GM12878 (cell line): Measurements from ENCODE around the gene OTUD4. TPM values are rescaled to one million over a fixed set of nuclear protein-coding genes. Genes with fewer than 3 reads are reported as not detected.

Experiments
- ATAC-seq: fragments of 200-7000 bp; cut with Tn5 transposase; 3 replicates; pipeline ENCODE4 v1.9.1; 2020; ENCODE audit warnings: mild to moderate bottlenecking, moderate library complexity
- BruUV-seq: library from RNA; stranded (reverse); fragments of 400-500 nt; replicated peaks from 2 replicates; lab custom pipeline; 2021; lab: Mats Ljungman, UMichigan
- CTCF ChIA-PET: fragments of 300-600 bp; sonication (Branson Sonifier 250); formaldehyde crosslinking; extraction: SDS; loops from one replicate; lab custom pipeline; 2021; ENCODE audit warnings: inconsistent platforms; lab: Yijun Ruan, JAX
- POLR2A ChIA-PET: fragments of 350-600 bp; formaldehyde crosslinking; extraction: SDS; loops from one replicate; lab custom pipeline; 2021; ENCODE audit warnings: inconsistent platforms; lab: Charles Lee
- RAD21 ChIA-PET: fragments of 300-600 bp; sonication (Branson Sonifier 250); formaldehyde crosslinking; loops from one replicate; lab custom pipeline; 2023; ENCODE audit warnings: antibody characterized with exemption; ENCODE audit not compliant: unreplicated experiment; lab: Charles Lee
- SMC1A ChIA-PET: fragments of 300-600 bp; sonication (Branson Sonifier 250); formaldehyde crosslinking; loops from one replicate; lab custom pipeline; 2023; ENCODE audit not compliant: unreplicated experiment, uncharacterized antibody; lab: Charles Lee
- DNase-seq: peaks from one replicate; pipeline ENCODE4 v3.0.0-alpha.2; 2011; ENCODE audit warnings: low read depth, low spot score
- FAIRE-seq: peaks from 3 replicates; lab custom pipeline; 2011; peaks lifted over from hg19 to GRCh38; lab: Jason Lieb, UNC
- H2AFZ ChIP-seq: 2 replicates; pipeline ENCODE4 v1.6.0; 2011; ENCODE audit warnings: low read depth, low read length, control low read depth; ENCODE audit not compliant: control insufficient read depth
- H3K27ac ChIP-seq: 2 replicates; pipeline ENCODE4 v1.5.1; 2011; ENCODE audit warnings: control low read depth; ENCODE audit not compliant: control insufficient read depth, insufficient read depth
- H3K27me3 ChIP-seq, 2 experiments: replicated peaks in 1 of 2; 2 replicates each; pipeline versions ENCODE4 v1.6.0 to v1.6.1; 2011; ENCODE audit warnings: low read length in 1 of 2; ENCODE audit not compliant: control insufficient read depth in 2 of 2, insufficient read depth in 2 of 2
- H3K36me3 ChIP-seq, 2 experiments: 2 replicates each; pipeline ENCODE4 v1.5.1; 2011; ENCODE audit warnings: low read length in 1 of 2; ENCODE audit not compliant: control insufficient read depth in 2 of 2, insufficient read depth in 2 of 2
- H3K4me1 ChIP-seq: 2 replicates; pipeline ENCODE4 v1.6.1; 2011; ENCODE audit warnings: mild to moderate bottlenecking, low read length, moderate library complexity, mixed read lengths; ENCODE audit not compliant: control insufficient read depth, insufficient read depth
- H3K4me2 ChIP-seq: 2 replicates; pipeline ENCODE4 v1.6.0; 2011; ENCODE audit warnings: control low read depth; ENCODE audit not compliant: control insufficient read depth, insufficient read depth
- H3K4me3 ChIP-seq: fragments of 200-600 bp; sonication (generic); 2 replicates; pipeline ENCODE4 v1.5.1; 2016
- H3K79me2 ChIP-seq: 2 replicates; pipeline ENCODE4 v1.6.0; 2011; ENCODE audit warnings: low read length; ENCODE audit not compliant: control insufficient read depth, insufficient read depth
- H3K9ac ChIP-seq: 2 replicates; pipeline ENCODE4 v1.8.0; 2011; ENCODE audit warnings: low read length, control low read depth, mixed read lengths; ENCODE audit not compliant: control insufficient read depth, insufficient read depth
- H3K9me3 ChIP-seq: replicated peaks from 3 replicates; pipeline ENCODE4 v1.5.1; 2011; ENCODE audit warnings: mild to moderate bottlenecking, low read length; ENCODE audit not compliant: control insufficient read depth, insufficient read depth
- H4K20me1 ChIP-seq: 2 replicates; pipeline ENCODE4 v1.6.0; 2011; ENCODE audit not compliant: control insufficient read depth, insufficient read depth
- EED ChIP-seq: sonication (generic); IDR thresholded peaks from 2 replicates; pipeline ENCODE4 v1.6.1; 2016; ENCODE audit warnings: antibody characterized with exemption, low read depth
- ESRRA ChIP-seq: IDR thresholded peaks from 2 replicates; pipeline ENCODE4 v1.6.1; 2012; ENCODE audit warnings: mild to moderate bottlenecking, low read length, improper control_type of control experiment
- IKZF2 ChIP-seq, 2 experiments: fragments of 450-650 bp; IDR thresholded peaks; 2 replicates each; pipeline ENCODE4 v1.6.1; 2017; ENCODE audit warnings: mild to moderate bottlenecking in 2 of 2, moderate library complexity in 2 of 2
- KAT2A ChIP-seq: conservative IDR thresholded peaks from 2 replicates; pipeline ENCODE4 v1.6.1; 2011; ENCODE audit warnings: low read depth, low read length; ENCODE audit not compliant: control insufficient read depth
- RAD51 ChIP-seq: fragments of 450-650 bp; IDR thresholded peaks from 2 replicates; pipeline ENCODE4 v1.6.1; 2016; ENCODE audit warnings: moderate library complexity, mild to moderate bottlenecking, inconsistent platforms
- RELB ChIP-seq: fragments of 450-650 bp; IDR thresholded peaks from 2 replicates; pipeline ENCODE4 v1.6.1; 2017; ENCODE audit warnings: low read depth, mild to moderate bottlenecking, moderate library complexity
- SIN3A ChIP-seq: IDR thresholded peaks from 2 replicates; pipeline ENCODE4 v1.6.1; 2012; ENCODE audit warnings: low read depth, low read length, improper control_type of control experiment
- SPI1 ChIP-seq: IDR thresholded peaks from 2 replicates; pipeline ENCODE4 v1.6.1; 2011; ENCODE audit warnings: low read depth, mild to moderate bottlenecking, low read length, moderate library complexity, borderline replicate concordance; ENCODE audit not compliant: insufficient read depth
- TAF1 ChIP-seq: IDR thresholded peaks from 2 replicates; pipeline ENCODE4 v1.6.1; 2011; ENCODE audit warnings: mild to moderate bottlenecking, low read depth, low read length, borderline replicate concordance
- ZNF384 ChIP-seq: IDR thresholded peaks from 2 replicates; pipeline ENCODE4 v1.6.1; 2012; ENCODE audit warnings: low read depth, mild to moderate bottlenecking, low read length, improper control_type of control experiment, borderline replicate concordance
- WGBS: methylation state at CpG from one replicate; pipeline ENCODE4 v1.1.6; 2016; ENCODE audit warnings: low lambda C conversion rate; ENCODE audit not compliant: insufficient replicate concordance, insufficient coverage; ENCODE audit errors: missing lambda C conversion rate; 5-methylcytosine and 5-hydroxymethylcytosine counted together
- in situ Hi-C: fragments of 300-500 bp; cut with MboI; formaldehyde crosslinking; loops from 9 replicates; pipeline ENCODE4 v1.14.3; 2018; ENCODE audit warnings: mixed read lengths
- intact Hi-C: fragments of 100-400 bp; cut with micrococcal nuclease; formaldehyde crosslinking; loops from one replicate; pipeline ENCODE4 v1.14.2; 2022; ENCODE audit not compliant: unreplicated experiment
- polyA plus RNA-seq, 11 experiments: library from polyadenylated mRNA; depleted of rRNA in 4 of 11; unstranded in 6 of 11; stranded (reverse) in 5 of 11; fragments of >200 nt; fragmentation: Nextera tagmentation in 4 of 11; fragmentation: Illumina TruSeq in 1 of 11; extraction: Ambion mirVana in 4 of 11; extraction: Trizol in 1 of 11; gene quantifications; 1 replicate in 1 of 11; 2 replicates in 10 of 11; pipeline versions ENCODE4 v1.2.1 to v1.2.3, GENCODE V29; 2011 to 2016; ENCODE audit warnings: inconsistent platforms in 2 of 11, missing spikeins in 2 of 11, low read depth in 1 of 11
- total RNA-seq, 4 experiments: library from RNA; depleted of rRNA in 3 of 4; stranded (reverse); fragments of >200 nt in 3 of 4; fragmentation: Illumina TruSeq in 1 of 4; extraction: Trizol in 1 of 4; gene quantifications; 2 replicates each; pipeline versions ENCODE4 v1.2.1 to v1.2.3, GENCODE V29; 2013 to 2021

The OTUD4 gene
- total and polyA plus RNA-seq, 10 of the 15 experiments (the other 5 are each of a cell fraction or from before 2014, with no cell fraction given) = 2.2 to 26.3 (median 14.2) TPM

- RAD21 ChIA-PET = no interaction called here
- H3K4me1 ChIP-seq = no peaks in the 10 kb centered on the region
- TF ChIP-seq ESRRA (no peak), TAF1 (no peak)
- TF ChIP-seq, all 136 proteins: peak for 0
- intact Hi-C loops (no loop called here), in situ Hi-C loops (loop anchor here (25.0 kb wide), 1 partner anchor 1570 kb away; no protein-coding TSS in a partner anchor)
- no peak for FAIRE-seq
- H3K36me3 ChIP-seq = peaks cover 0 to 12% of the 10 kb centered on the region in 2 experiments; a peak in 1 of 4 replicates
- H3K27ac ChIP-seq = no peak overlapping the region
- no peak overlapping the region for H3K4me2 ChIP-seq
- no TSS peak for BruUV-seq
- no peak overlapping the region for H2AFZ ChIP-seq
- WGBS = 50% methylated on average over 2 of the region's 2 CpGs
- CTCF ChIA-PET = interaction anchor here (1.6 kb wide), 1 partner anchor 13 kb away, joined by 5 read pairs; no protein-coding TSS in a partner anchor
- no peaks in the 10 kb centered on the region for H4K20me1 ChIP-seq
- DNase-seq = no peak
- peaks cover 31% of the 10 kb centered on the region for H3K79me2 ChIP-seq
- SMC1A ChIA-PET = interaction anchor here (1.3 kb wide), 1 partner anchor 9 kb away, joined by 3 read pairs; the partner anchor contains the start of genes ABCE1 and ANAPC10
- H3K9ac ChIP-seq = no peak overlapping the region
- H3K9me3 ChIP-seq = no peaks in the 10 kb centered on the region
- no peaks in the 10 kb centered on the region for H3K27me3 ChIP-seq
- POLR2A ChIA-PET = no interaction called here
- H3K4me3 ChIP-seq = no peak overlapping the region
- no peak for ATAC-seq
Measured at GRCh38 chr4:145107126-145107525, 73.3 kb downstream of the OTUD4 start.

DNA sequence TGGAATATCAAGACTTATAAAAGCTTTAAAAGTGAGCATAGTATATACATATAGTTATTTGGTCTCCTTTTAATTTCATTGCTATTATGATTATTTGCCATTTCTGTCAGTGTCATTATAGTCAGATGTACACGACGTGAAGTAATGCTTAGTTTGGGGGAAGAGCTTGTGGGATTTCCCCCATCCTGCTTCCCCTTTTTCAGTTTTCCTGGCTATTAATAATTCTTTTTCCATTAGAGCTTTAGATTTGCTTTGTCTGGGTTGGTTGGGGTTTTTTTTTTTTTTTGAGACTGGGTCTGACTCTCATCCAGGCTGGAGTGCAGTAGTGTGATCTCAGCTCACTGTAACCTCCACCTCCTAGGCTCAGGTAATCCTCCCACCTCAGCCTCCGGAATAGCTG, 76.9 kb downstream of the OTUD4 start:
- Histone ChIP-seq H3K9me3 (no peaks in the 10 kb centered on the region), H4K20me1 (no peaks in the 10 kb centered on the region), H3K79me2 (peaks cover 68% of the 10 kb centered on the region), H3K4me2 (no peak overlapping the region; the same call in 1 of the 2 replicates), H3K4me3 (0 out of 2 replicates have a peak overlapping the region, but pooled peaks have one; percentile 22), H3K27me3 (no peaks in the 10 kb centered on the region), H3K27ac (no peak overlapping the region; the same call in 1 of the 2 replicates), H2AFZ (no peak overlapping the region), H3K4me1 (no peaks in the 10 kb centered on the region), H3K9ac (no peak overlapping the region), H3K36me3 (peaks cover 0 to 6% of the 10 kb centered on the region in 2 experiments; a peak in 1 of 4 replicates)
- in situ Hi-C loops = loop anchor here (25.0 kb wide), 1 partner anchor 1566 kb away; no protein-coding TSS in a partner anchor
- ChIA-PET SMC1A (interaction anchor here (1.1 to 1.5 kb wide), 3 partner anchors 10 to 59 kb away, joined by 4 to 5 read pairs (median 5); no protein-coding TSS in a partner anchor), CTCF (interaction anchor here (0.8 kb wide), 1 partner anchor 29 kb away, joined by 3 read pairs; no protein-coding TSS in a partner anchor), POLR2A (interaction anchor here (0.6 to 0.9 kb wide), 5 partner anchors 10 to 498 kb away, joined by 3 to 5 read pairs (median 3); no protein-coding TSS in a partner anchor), RAD21 (interaction anchor here (1.0 kb wide), 1 partner anchor 76 kb away, joined by 3 read pairs; no protein-coding TSS in a partner anchor)
- 0 out of 3 replicates have a peak, but pooled peaks have one; percentile 4 for ATAC-seq
- peak; percentile 49; the same call in 1 of the 2 replicates for TF ChIP-seq RELB
- 0 out of 2 replicates have a peak, but pooled peaks have one; percentile 12 for TF ChIP-seq ZNF384
- TF ChIP-seq SIN3A = no peak
- 0 out of 2 replicates have a peak, but pooled peaks have one; percentile 25 for TF ChIP-seq EED
- peak; percentile 38; the same call in 1 of the 2 replicates for TF ChIP-seq SPI1
- TF ChIP-seq KAT2A = no peak
- TF ChIP-seq IKZF2 (IDR thresholded peaks at IDR 0.05) = peak in 1 of 2 experiments; percentile 12; a peak in 2 of 4 replicates
- no peak for TF ChIP-seq RAD51
- FAIRE-seq = no peak
- intact Hi-C loops = no loop called here
- no TSS peak for BruUV-seq
- 47% methylated on average over 3 of the region's 3 CpGs for WGBS
- no peak for DNase-seq
